ENCODE data around the gene WFIKKN1.

The WFIKKN1 gene

GRCh38 chr16:649631-650030 lies 18.8 kb downstream of the WFIKKN1 start:
- DNase-seq, result no peak
- H3K4me3 ChIP-seq (ENCODE audit: low read depth, low read length), result peak overlapping the region; percentile 58
- H3K36me3 ChIP-seq, result peaks cover 39% of the 10 kb centered on the region
- no peaks in the 10 kb centered on the region for H3K27me3 ChIP-seq (ENCODE audit: insufficient read depth, low read depth, severe bottlenecking)
- peak overlapping the region; percentile 91 for H3K27ac ChIP-seq
- no peak for TF ChIP-seq CTCF (IDR thresholded peaks at IDR 0.05; ENCODE audit: low read depth, low read length)
- no peaks in the 10 kb centered on the region for H3K9me3 ChIP-seq (ENCODE audit: severe bottlenecking)

- TF ChIP-seq CTCF (IDR thresholded peaks at IDR 0.05; ENCODE audit: low read depth, low read length), result no peak
- H3K27me3 ChIP-seq (ENCODE audit: insufficient read depth, low read depth, severe bottlenecking), result no peaks in the 10 kb centered on the region
- H3K9me3 ChIP-seq (ENCODE audit: severe bottlenecking), result no peaks in the 10 kb centered on the region
- no peak overlapping the region for H3K27ac ChIP-seq
- peaks cover 55% of the 10 kb centered on the region for H3K36me3 ChIP-seq
- no peak for DNase-seq
- no peak overlapping the region for H3K4me3 ChIP-seq (ENCODE audit: low read depth, low read length)
Measured at GRCh38 chr16:651844-652243, 21.1 kb downstream of the WFIKKN1 start.

GRCh38 chr16:652454-653305 lies 21.9 kb downstream of the WFIKKN1 start:
- Histone ChIP-seq H3K9me3 (ENCODE audit: severe bottlenecking) (no peaks in the 10 kb centered on the region), H3K4me3 (ENCODE audit: low read depth, low read length) (no peak overlapping the region), H3K36me3 (peaks cover 63% of the 10 kb centered on the region), H3K27me3 (ENCODE audit: insufficient read depth, low read depth, severe bottlenecking) (no peaks in the 10 kb centered on the region), H3K27ac (no peak overlapping the region)
- TF ChIP-seq CTCF (IDR thresholded peaks at IDR 0.05; ENCODE audit: low read depth, low read length), result no peak
- no peak for DNase-seq

- no peaks in the 10 kb centered on the region for H3K9me3 ChIP-seq (ENCODE audit: severe bottlenecking)
- no peak for TF ChIP-seq CTCF (IDR thresholded peaks at IDR 0.05; ENCODE audit: low read depth, low read length)
- no peak overlapping the region for H3K27ac ChIP-seq
- H3K36me3 ChIP-seq, result peaks cover 77% of the 10 kb centered on the region
- H3K27me3 ChIP-seq (ENCODE audit: insufficient read depth, low read depth, severe bottlenecking), result no peaks in the 10 kb centered on the region
- no peak overlapping the region for H3K4me3 ChIP-seq (ENCODE audit: low read depth, low read length)
- DNase-seq, result no peak
Measured at GRCh38 chr16:654034-654433, 23.2 kb downstream of the WFIKKN1 start.

GRCh38 chr16:657487-657886 lies 26.7 kb downstream of the WFIKKN1 start:
- Histone ChIP-seq H3K27ac (no peak overlapping the region), H3K36me3 (peaks cover 84% of the 10 kb centered on the region), H3K27me3 (ENCODE audit: insufficient read depth, low read depth, severe bottlenecking) (no peaks in the 10 kb centered on the region), H3K4me3 (ENCODE audit: low read depth, low read length) (no peak overlapping the region), H3K9me3 (ENCODE audit: severe bottlenecking) (no peaks in the 10 kb centered on the region)
- DNase-seq, result no peak
- no peak for TF ChIP-seq CTCF (IDR thresholded peaks at IDR 0.05; ENCODE audit: low read depth, low read length)

Data from WERI-Rb-1 (cell line).